ENCODE results near the gene TMEM154.

The TMEM154 gene

GRCh38 chr4:152666946-152667345 lies 12.9 kb downstream of the TMEM154 start:
- TF ChIP-seq GATA3 (IDR thresholded peaks at IDR 0.05; ENCODE audit: low read depth, low read length) (no peak), GATA2 (IDR thresholded peaks at IDR 0.05; ENCODE audit: low read depth, low read length) (no peak)

- TF ChIP-seq GATA3 (IDR thresholded peaks at IDR 0.05; ENCODE audit: low read depth, low read length) (no peak), GATA2 (IDR thresholded peaks at IDR 0.05; ENCODE audit: low read depth, low read length) (no peak)
Measured at GRCh38 chr4:152665691-152666395, 14.0 kb downstream of the TMEM154 start.

- TF ChIP-seq GATA3 (IDR thresholded peaks at IDR 0.05; ENCODE audit: low read depth, low read length) (no peak), GATA2 (IDR thresholded peaks at IDR 0.05; ENCODE audit: low read depth, low read length) (no peak)
Measured at GRCh38 chr4:152663203-152664066, 16.4 kb downstream of the TMEM154 start.

GRCh38 chr4:152661649-152662048 lies 18.1 kb downstream of the TMEM154 start:
- no peak for TF ChIP-seq GATA3 (IDR thresholded peaks at IDR 0.05; ENCODE audit: low read depth, low read length)
- TF ChIP-seq GATA2 (IDR thresholded peaks at IDR 0.05; ENCODE audit: low read depth, low read length) = no peak

- TF ChIP-seq GATA3 (IDR thresholded peaks at IDR 0.05; ENCODE audit: low read depth, low read length) (no peak), GATA2 (IDR thresholded peaks at IDR 0.05; ENCODE audit: low read depth, low read length) (no peak)
Measured at GRCh38 chr4:152660526-152660925, 19.3 kb downstream of the TMEM154 start.

GRCh38 chr4:152659806-152660205 lies 20.0 kb downstream of the TMEM154 start:
- TF ChIP-seq GATA3 (IDR thresholded peaks at IDR 0.05; ENCODE audit: low read depth, low read length) = no peak

GRCh38 chr4:152657657-152658056 lies 22.1 kb downstream of the TMEM154 start:
- no peak for TF ChIP-seq GATA2 (IDR thresholded peaks at IDR 0.05; ENCODE audit: low read depth, low read length)

GRCh38 chr4:152655272-152656129 lies 24.3 kb downstream of the TMEM154 start:
- TF ChIP-seq GATA3 (IDR thresholded peaks at IDR 0.05; ENCODE audit: low read depth, low read length) (no peak), GATA2 (IDR thresholded peaks at IDR 0.05; ENCODE audit: low read depth, low read length) (no peak)

GRCh38 chr4:152652102-152652501 lies 27.7 kb downstream of the TMEM154 start:
- TF ChIP-seq GATA3 (IDR thresholded peaks at IDR 0.05; ENCODE audit: low read depth, low read length) (no peak), GATA2 (IDR thresholded peaks at IDR 0.05; ENCODE audit: low read depth, low read length) (no peak)

GRCh38 chr4:152651473-152652060 lies 28.2 kb downstream of the TMEM154 start:
- TF ChIP-seq GATA2 (IDR thresholded peaks at IDR 0.05; ENCODE audit: low read depth, low read length) = no peak
- TF ChIP-seq GATA3 (IDR thresholded peaks at IDR 0.05; ENCODE audit: low read depth, low read length) = no peak

- no peak for TF ChIP-seq GATA2 (IDR thresholded peaks at IDR 0.05; ENCODE audit: low read depth, low read length)
- no peak for TF ChIP-seq GATA3 (IDR thresholded peaks at IDR 0.05; ENCODE audit: low read depth, low read length)
Measured at GRCh38 chr4:152646221-152646620, 33.6 kb downstream of the TMEM154 start.

GRCh38 chr4:152644130-152644529 lies 35.7 kb downstream of the TMEM154 start:
- no peak for TF ChIP-seq GATA2 (IDR thresholded peaks at IDR 0.05; ENCODE audit: low read depth, low read length)

GRCh38 chr4:152643153-152644035 lies 36.4 kb downstream of the TMEM154 start:
- TF ChIP-seq GATA2 (IDR thresholded peaks at IDR 0.05; ENCODE audit: low read depth, low read length) = no peak
- no peak for TF ChIP-seq GATA3 (IDR thresholded peaks at IDR 0.05; ENCODE audit: low read depth, low read length)

Data from SH-SY5Y (cell line).